A673 (cell line): ENCODE results near the gene PIGN. TPM values are rescaled to one million over a fixed set of nuclear protein-coding genes. Genes with fewer than 3 reads are reported as not detected.

Experiments used
- Bru-seq: library from RNA; stranded (reverse); fragments of 400-500 nt; gene quantifications from one replicate; lab custom pipeline; 2021; lab: Mats Ljungman, UMichigan
- BruChase-seq, 2 experiments: library from RNA; stranded (reverse); fragments of 400-500 nt; gene quantifications; one replicate each; lab custom pipeline; 2021; lab: Mats Ljungman, UMichigan
- BruUV-seq: library from RNA; stranded (reverse); fragments of 400-500 nt; replicated peaks from 2 replicates; lab custom pipeline; 2021; lab: Mats Ljungman, UMichigan
- CTCF ChIA-PET: fragments of 300-600 bp; sonication (Branson Sonifier 250); formaldehyde crosslinking; loops from one replicate; lab custom pipeline; 2022; ENCODE audit warnings: antibody characterized with exemption; lab: Charles Lee
- POLR2A ChIA-PET: fragments of 300-600 bp; sonication (Branson Sonifier 250); formaldehyde crosslinking; loops from one replicate; lab custom pipeline; 2022; ENCODE audit warnings: antibody characterized with exemption; ENCODE audit not compliant: low non-redundant PET; lab: Charles Lee
- DNase-seq: peaks from one replicate; pipeline ENCODE4 v3.0.0-alpha.2; 2015; ENCODE audit warnings: low spot score
- H3K27ac ChIP-seq: fragments of 200-600 bp; sonication (generic); 2 replicates; pipeline ENCODE4 v1.5.1; 2016; ENCODE audit warnings: mixed run types, low read depth, mild to moderate bottlenecking, mixed read lengths, antibody characterized with exemption, low read length; ENCODE audit not compliant: poor library complexity, severe bottlenecking
- H3K27me3 ChIP-seq: fragments of 200-600 bp; sonication (generic); replicated peaks from 2 replicates; pipeline ENCODE4 v1.6.1; 2017; ENCODE audit warnings: mixed run types, low read depth, mild to moderate bottlenecking, mixed read lengths, antibody characterized with exemption, low read length; ENCODE audit not compliant: insufficient read depth, poor library complexity
- H3K36me3 ChIP-seq: fragments of 200-600 bp; sonication (generic); 2 replicates; pipeline ENCODE4 v1.6.1; 2016; ENCODE audit warnings: mixed run types, mild to moderate bottlenecking, mixed read lengths, antibody characterized with exemption, low read length; ENCODE audit not compliant: insufficient read depth, poor library complexity, severe bottlenecking
- H3K4me1 ChIP-seq: fragments of 200-600 bp; sonication (generic); 2 replicates; pipeline ENCODE4 v1.6.1; 2017; ENCODE audit warnings: mixed run types, mild to moderate bottlenecking, mixed read lengths, antibody characterized with exemption, low read length; ENCODE audit not compliant: insufficient read depth, poor library complexity, severe bottlenecking
- H3K4me3 ChIP-seq: fragments of 200-600 bp; sonication (generic); 2 replicates; pipeline ENCODE4 v1.5.1; 2016; ENCODE audit warnings: low read depth, mixed run types, mild to moderate bottlenecking, mixed read lengths, low read length; ENCODE audit not compliant: poor library complexity, severe bottlenecking
- H3K9me3 ChIP-seq: fragments of 200-600 bp; sonication (generic); 2 replicates; pipeline ENCODE4 v1.6.1; 2016; ENCODE audit warnings: mixed run types, low read depth, mild to moderate bottlenecking, mixed read lengths, antibody characterized with exemption, low read length; ENCODE audit not compliant: poor library complexity, severe bottlenecking
- CTCF ChIP-seq: fragments of 300-800, 200-600 bp; sonication (generic); conservative IDR thresholded peaks from 2 replicates; pipeline ENCODE4 v1.5.1; 2017; ENCODE audit warnings: low read depth, mild to moderate bottlenecking, antibody characterized with exemption, low read length, moderate library complexity, mixed read lengths
- EZH2 ChIP-seq: fragments of 200-600 bp; sonication (generic); IDR thresholded peaks from 2 replicates; pipeline ENCODE4 v1.6.1; 2017; ENCODE audit warnings: borderline replicate concordance, low read depth, mild to moderate bottlenecking, mixed read lengths, antibody characterized with exemption, low read length; ENCODE audit not compliant: poor library complexity, severe bottlenecking
- intact Hi-C: fragments of 100-400 bp; cut with micrococcal nuclease; formaldehyde crosslinking; loops from one replicate; pipeline ENCODE4 v1.10.0; 2022; ENCODE audit not compliant: unreplicated experiment
- long read RNA-seq: library from polyadenylated mRNA; stranded (forward); transcript quantifications from one replicate; pipeline ENCODE4 v2.0.0, GENCODE V29; 2022
- total RNA-seq: library from RNA; stranded (reverse); gene quantifications from 2 replicates; pipeline ENCODE4 v1.2.3, GENCODE V29; 2021

Gene PIGN
- total RNA-seq: 21.3 and 23.8 TPM in 2 replicates
- Bru-seq, nascent RNA: percentile 66 among the genes with signal in this experiment
- BruChase-seq, experiment 1, labeled RNA remaining after a 2-hour chase: percentile 74 among the genes with signal in this experiment
- BruChase-seq, experiment 2, labeled RNA remaining after a 6-hour chase: percentile 59 among the genes with signal in this experiment
- long read RNA-seq, full-length matches to known transcripts: 19 of 33 reads
- long read RNA-seq, partial matches to known transcripts: 4 of 33 reads
- long read RNA-seq, other reads (novel, unspliced or antisense): 10 of 33 reads

GRCh38 chr18:62186774-62187542 lies at the start of gene PIGN, which contains the start of gene RELCH:
Gene PIGN, minus strand, starts transcription at chr18:62187056. Its CDS starts 25,703 bp downstream, at chr18:62161353.
Gene RELCH, plus strand, starts transcription at chr18:62187255. Its CDS starts 251 bp downstream, at chr18:62187506.
- DNase-seq: peak; percentile 99
- TF ChIP-seq EZH2 (no peak), CTCF (no peak)
- CTCF ChIA-PET: no interaction called here
- no TSS peak for BruUV-seq
- intact Hi-C loops: loop anchor here (5.0 kb wide), 1 partner anchor 530 kb away; the partner anchor contains the start of gene PHLPP1
- POLR2A ChIA-PET: interaction anchor here (0.5 kb wide), 1 partner anchor 760 kb away, joined by 3 read pairs; no protein-coding TSS in a partner anchor
- Histone ChIP-seq H3K27ac (peak within 1 kb of the TSS; percentile 74), H3K27me3 (no peaks in the 10 kb centered on the region), H3K4me1 (peaks cover 18% of the 10 kb centered on the region), H3K9me3 (no peaks in the 10 kb centered on the region), H3K36me3 (no peaks in the 10 kb centered on the region), H3K4me3 (peak within 1 kb of the TSS; percentile 98)

GRCh38 chr18:62236252-62236651 lies 49.4 kb upstream of the PIGN start:
- no peak overlapping the region for H3K4me3 ChIP-seq
- intact Hi-C loops: no loop called here
- no peaks in the 10 kb centered on the region for H3K9me3 ChIP-seq
- H3K27ac ChIP-seq: no peak overlapping the region
- ChIA-PET CTCF (no interaction called here), POLR2A (no interaction called here)
- TF ChIP-seq EZH2 (no peak), CTCF (no peak)
- BruUV-seq: no TSS peak
- DNase-seq: no peak
- H3K27me3 ChIP-seq: no peaks in the 10 kb centered on the region
- H3K36me3 ChIP-seq: no peaks in the 10 kb centered on the region
- no peaks in the 10 kb centered on the region for H3K4me1 ChIP-seq

GRCh38 chr18:62226047-62226446 lies 39.2 kb upstream of the PIGN start:
- H3K4me3 ChIP-seq: no peak overlapping the region
- DNase-seq: no peak
- intact Hi-C loops: no loop called here
- H3K27me3 ChIP-seq: no peaks in the 10 kb centered on the region
- ChIA-PET CTCF (no interaction called here), POLR2A (no interaction called here)
- no TSS peak for BruUV-seq
- no peaks in the 10 kb centered on the region for H3K4me1 ChIP-seq
- no peak overlapping the region for H3K27ac ChIP-seq
- TF ChIP-seq CTCF (no peak), EZH2 (no peak)
- peaks cover 32% of the 10 kb centered on the region for H3K36me3 ChIP-seq
- peaks cover 8% of the 10 kb centered on the region for H3K9me3 ChIP-seq
